PFSK-1 (cell line): ENCODE measurements around the gene MFSD2A.

Source experiments
- POLR2AphosphoS5 ChIP-seq: IDR thresholded peaks from 2 replicates; pipeline ENCODE4 v1.6.1; 2012; ENCODE audit warnings: low read depth, mild to moderate bottlenecking, control low read depth, low read length, moderate library complexity
- REST ChIP-seq, 2 experiments: IDR thresholded peaks; 2 replicates each; pipeline versions ENCODE4 v1.6.1 to v1.8.0; 2011 to 2012; ENCODE audit warnings: low read depth in 2 of 2, low read length in 2 of 2, control low read depth in 1 of 2, inconsistent platforms in 1 of 2, mild to moderate bottlenecking in 1 of 2, moderate library complexity in 1 of 2; ENCODE audit not compliant: insufficient read depth in 1 of 2
- SIN3A ChIP-seq: IDR thresholded peaks from 2 replicates; pipeline ENCODE4 v1.6.1; 2012; ENCODE audit warnings: mild to moderate bottlenecking, low read length, moderate library complexity, borderline replicate concordance; ENCODE audit not compliant: insufficient read depth

- no peak for TF ChIP-seq SIN3A
- no peak for TF ChIP-seq REST (IDR thresholded peaks at IDR 0.05; ENCODE audit: insufficient read depth in 1 of 2, low read depth in 2 of 2, low read length in 2 of 2)
- TF ChIP-seq POLR2AphosphoS5 = no peak
These were observed 47.2 kb upstream of the MFSD2A start for GRCh38 chr1:39907528-39908453.
